ENCODE data around the gene STX19. TPM values are rescaled to one million over a fixed set of nuclear protein-coding genes. Genes with fewer than 3 reads are reported as not detected.
"Not testable (repeated sequence)": the region's sequence is repeated elsewhere in the genome, so short reads cannot be mapped to it uniquely, and the experiment has no call there.

Gene STX19
- total RNA-seq, 1 donor from 2014 or later = not detected

DNA sequence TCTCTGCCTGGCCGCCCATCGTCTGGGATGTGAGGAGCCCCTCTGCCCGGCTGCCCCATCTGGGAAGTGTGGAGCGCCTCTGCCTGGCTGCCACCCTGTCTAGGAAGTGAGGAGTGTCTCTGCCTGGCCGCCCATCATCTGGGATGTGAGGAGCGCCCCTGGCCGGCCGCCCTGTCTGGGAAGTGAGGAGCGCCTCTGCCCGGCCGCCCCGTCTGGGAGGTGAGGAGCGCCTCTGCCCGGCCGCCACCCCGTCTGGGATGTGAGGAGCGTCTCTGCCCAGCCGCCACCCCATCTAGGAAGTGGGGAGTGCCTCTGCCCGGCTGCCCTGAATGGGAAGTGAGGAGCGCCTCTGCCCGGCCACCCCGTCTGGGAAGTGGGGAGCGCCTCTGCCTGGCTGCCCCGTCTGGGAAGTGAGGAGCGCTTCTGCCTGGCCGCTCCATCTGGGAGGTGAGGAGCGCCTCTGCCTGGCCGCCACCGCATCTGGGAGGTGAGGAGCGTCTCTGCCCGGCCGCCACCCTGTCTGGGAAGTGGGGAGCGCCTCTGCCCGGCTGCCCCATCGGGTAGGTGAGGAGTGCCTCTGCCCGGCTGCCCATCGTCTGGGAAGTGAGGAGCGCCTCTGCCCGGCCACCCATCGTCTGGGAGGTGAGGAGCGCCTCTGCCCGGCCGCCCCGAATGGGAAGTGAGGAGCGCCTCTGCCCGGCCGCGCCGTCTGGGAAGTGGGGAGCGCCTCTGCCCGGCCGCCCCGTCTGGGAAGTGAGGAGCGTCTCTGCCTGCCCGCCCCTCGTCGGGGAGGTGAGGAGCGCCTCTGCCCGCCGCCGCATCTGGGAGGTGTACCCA lies 15.9 kb upstream of the STX19 start:
- intact Hi-C loops (cut with DNase I); DNase-seq (ENCODE audit: low spot score): not testable (repeated sequence)

DNA sequence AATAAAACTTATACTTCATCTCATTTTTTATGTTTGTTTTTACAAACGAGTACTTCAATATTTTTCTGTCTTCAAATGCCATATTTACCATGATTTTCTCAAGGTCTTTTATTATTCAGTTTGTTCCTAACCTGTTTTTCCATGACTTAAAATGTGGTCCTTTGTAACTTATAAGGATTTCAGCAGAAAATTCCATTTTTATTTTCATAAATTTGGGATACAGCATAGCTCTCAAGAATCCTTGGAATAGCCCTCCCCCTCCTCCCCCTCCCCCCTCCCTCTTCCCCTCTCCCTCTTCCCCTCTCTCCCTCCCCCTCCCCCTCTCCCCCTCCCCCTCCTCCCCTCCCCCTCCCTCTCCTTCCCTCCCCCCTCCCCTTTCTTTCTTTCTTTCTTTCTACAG lies 14.9 kb upstream of the STX19 start:
- intact Hi-C loops (cut with DNase I) = no loop called here
- no peak for DNase-seq (ENCODE audit: low spot score)

DNA sequence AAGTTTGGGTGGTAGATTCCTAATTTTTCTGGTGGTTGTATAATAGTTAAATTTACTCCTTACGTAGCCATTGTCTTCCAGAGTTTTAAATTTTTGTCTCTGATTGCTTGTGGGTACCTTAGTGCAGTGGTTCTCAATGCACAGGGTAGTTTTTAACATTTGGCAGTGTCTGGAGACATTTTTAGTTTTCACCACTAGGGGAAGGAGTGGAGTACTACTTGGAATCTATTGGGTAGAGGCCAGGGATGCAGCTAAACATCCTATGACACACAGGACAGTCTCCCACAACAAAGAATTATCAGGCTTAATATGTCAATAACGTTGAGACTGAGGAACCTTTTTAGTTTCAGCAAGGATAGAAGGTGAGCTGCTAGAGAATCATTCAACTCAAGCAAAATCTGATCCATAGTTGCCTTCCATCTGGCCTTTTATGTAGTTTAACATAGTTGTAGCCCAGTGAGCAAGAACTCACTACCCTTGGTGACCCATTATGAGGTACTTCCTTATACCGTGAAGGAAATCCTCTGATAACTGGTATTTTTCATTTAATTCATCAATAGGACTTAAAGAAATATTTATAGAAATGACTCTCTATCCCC lies 8.6 kb upstream of the STX19 start:
- intact Hi-C loops (cut with DNase I) = no loop called here
- no peak for DNase-seq (ENCODE audit: low spot score)

DNA sequence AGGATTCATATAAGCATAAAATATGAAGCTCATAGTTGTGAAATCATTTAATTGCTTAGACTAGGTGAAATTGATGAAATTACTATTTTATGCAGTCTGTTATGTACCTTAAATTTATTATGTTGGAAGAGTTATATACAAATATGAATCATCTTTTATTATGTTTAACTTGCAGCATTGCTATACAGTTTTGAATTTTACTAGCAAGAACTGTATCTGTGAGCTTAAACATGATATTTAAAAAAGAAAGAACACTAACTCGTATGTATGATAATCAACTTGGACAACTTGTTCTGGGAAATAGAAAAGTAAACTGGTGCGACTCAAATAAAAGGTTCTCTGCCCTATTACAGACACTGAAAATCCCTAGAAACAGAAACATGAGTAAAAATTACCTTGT lies 1.8 kb downstream of the STX19 start:
- DNase-seq (ENCODE audit: low spot score) = no peak
- intact Hi-C loops (cut with DNase I) = no loop called here

DNA sequence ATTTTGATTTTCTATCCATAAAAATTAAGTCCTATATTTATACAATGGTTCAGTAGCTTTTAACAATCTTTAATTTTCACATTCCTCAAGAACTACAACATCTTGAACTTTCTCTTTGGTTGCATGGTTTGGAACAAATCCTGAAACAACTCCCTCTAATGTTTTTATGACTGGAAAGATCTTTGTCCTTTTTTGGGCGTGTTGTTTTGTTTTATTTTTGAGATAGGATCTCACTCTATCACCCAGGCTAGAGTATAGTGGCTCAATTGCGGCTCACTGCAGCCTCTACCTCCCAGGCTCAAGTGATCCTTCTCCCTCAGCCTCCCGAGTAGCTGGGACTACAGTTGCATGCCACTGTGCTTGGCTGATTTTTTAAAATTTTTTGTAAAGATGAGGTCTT lies 4.0 kb downstream of the STX19 start:
- intact Hi-C loops (cut with DNase I) = no loop called here
- DNase-seq (ENCODE audit: low spot score) = no peak

DNA sequence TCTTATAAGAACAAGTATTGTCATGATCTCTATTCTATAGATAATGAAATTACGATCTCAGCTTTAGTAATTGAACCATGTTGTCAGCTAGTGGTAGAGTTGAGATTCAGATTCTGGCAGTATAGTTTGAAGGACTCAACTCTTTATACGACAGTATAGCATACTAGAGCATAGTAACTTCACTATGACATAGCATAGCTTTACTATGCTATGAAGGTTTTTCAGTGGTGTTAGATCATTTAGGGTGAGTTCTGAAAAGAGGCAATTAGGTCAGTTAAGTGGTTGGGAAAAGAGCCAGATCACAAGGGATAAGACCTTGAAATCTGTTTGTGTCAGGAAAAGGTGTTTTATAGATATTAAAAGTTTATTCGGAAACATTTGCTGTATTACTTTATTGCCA lies 8.1 kb downstream of the STX19 start:
- intact Hi-C loops (cut with DNase I) = no loop called here
- DNase-seq (ENCODE audit: low spot score) = no peak

DNA sequence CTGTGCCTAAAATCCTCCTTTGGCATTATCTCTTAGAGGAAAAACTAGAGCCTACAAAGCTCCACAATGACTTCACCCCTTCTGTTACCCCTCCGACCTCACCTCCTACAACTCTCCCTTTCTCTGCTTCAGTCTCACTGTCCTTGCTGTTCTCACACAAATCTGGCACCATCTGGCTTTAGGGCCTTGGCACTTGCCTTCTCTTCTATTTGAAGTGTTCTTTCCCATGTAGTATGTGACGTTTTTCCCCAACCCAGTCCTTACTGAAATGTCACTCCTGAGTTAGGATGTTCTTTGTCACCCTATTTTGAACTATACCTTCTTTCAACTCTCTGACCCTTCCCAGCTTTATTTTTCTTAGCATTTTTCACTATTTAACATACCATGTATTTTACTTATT lies 8.7 kb downstream of the STX19 start:
- intact Hi-C loops (cut with DNase I) = no loop called here
- DNase-seq (ENCODE audit: low spot score) = no peak

DNA sequence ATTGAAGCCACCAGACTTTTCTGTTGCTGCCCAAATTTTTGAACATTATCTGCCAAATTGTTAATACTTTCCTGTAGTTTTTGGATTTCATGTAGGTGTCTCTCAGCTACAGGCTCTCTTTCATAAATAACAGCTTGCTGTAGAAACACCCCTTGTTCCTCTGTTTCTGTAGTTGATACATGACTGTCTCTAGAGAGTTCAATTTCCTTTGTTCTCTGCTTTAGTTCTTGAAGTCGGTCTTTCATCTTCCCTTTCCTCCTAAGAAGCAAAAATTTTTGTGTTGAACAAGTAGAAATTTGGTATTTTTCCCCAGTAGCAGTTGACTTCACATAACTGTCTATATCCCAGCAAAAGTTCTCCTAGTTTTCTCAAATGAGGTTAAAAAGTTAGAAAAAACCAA lies 13.4 kb downstream of the STX19 start:
- DNase-seq (ENCODE audit: low spot score) = no peak
- intact Hi-C loops (cut with DNase I) = no loop called here

DNA sequence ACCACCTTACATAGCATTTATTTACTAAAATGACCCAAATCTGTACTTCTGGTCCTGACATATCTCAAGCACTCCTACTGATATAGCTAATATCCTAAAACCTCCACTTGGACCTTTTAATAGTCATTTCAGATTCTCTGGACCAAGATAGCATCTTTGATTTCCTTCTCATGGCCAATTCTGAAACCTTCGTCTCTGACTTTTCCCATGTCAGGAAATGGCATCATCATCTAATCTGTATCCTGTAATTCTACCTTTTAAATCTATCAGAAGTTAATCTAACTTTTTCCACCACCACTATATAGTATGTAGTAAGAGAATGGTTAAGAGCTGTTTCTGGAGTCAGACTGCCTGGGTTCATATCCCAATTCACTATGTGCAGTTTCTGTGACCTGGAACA lies 16.2 kb downstream of the STX19 start:
- DNase-seq (ENCODE audit: low spot score) = no peak
- intact Hi-C loops (cut with DNase I) = no loop called here

DNA sequence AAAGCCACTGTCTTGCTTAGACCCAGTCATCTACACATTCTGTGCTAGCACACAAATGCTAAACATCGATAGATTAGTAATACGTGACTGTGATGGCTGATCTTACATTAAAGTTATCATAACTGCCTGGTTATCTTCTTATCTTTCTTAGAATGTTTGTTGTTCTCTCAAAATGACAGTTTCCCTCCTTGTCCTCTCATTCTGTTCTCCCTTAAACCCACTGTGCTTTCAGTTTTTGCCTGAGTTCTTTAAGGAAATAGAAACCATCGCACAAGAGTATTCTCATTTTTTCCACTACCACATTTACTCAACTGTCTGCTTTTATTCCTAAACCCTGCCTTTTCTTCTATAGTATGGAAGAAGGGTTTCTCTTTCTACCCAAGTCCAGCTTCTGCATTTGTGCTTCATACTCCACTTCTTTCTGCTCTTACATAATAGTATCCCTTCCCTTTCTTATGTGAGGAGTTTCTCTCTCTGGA lies 17.1 kb downstream of the STX19 start:
- DNase-seq (ENCODE audit: low spot score) = no peak
- intact Hi-C loops (cut with DNase I) = no loop called here

DNA sequence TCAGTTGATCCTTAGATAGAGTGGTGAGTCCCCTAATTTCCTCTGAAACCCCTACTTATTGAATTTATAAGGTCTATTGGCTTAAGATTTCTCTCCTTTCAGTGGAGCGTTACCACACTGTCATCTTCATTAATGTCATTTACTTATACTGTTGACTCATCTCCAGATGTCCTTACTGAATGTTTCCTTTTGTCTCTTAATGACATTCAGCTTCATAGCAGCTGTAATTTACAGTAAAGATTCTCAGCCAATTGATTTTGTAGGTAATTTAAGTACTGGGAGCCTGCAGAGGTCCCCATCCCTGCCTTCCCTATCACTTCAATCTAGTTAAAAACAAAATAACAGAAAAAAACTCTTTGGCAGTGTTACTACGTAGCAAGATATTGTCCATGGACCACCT lies 18.8 kb downstream of the STX19 start:
- no peak for DNase-seq (ENCODE audit: low spot score)
- intact Hi-C loops (cut with DNase I) = no loop called here

DNA sequence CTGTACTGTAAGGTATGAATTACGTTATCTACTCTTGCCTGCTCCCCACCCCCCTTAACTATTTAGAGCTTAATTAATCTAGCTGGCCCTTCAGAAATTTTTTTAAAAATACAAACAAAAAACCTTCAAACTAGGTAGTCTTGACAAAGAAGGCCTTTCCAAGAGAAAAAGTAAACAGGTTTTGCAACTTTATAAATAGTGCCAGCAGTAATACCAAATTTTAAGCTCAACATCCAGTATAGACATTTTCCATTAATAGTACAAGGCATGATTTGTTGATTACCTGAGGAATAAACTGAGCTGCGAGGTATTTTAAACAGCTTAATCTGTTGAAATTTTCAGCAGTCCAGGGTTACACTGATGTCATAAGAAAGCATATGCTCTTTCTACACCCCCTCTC lies 20.1 kb downstream of the STX19 start:
- intact Hi-C loops (cut with DNase I) = no loop called here
- DNase-seq (ENCODE audit: low spot score) = no peak

DNA sequence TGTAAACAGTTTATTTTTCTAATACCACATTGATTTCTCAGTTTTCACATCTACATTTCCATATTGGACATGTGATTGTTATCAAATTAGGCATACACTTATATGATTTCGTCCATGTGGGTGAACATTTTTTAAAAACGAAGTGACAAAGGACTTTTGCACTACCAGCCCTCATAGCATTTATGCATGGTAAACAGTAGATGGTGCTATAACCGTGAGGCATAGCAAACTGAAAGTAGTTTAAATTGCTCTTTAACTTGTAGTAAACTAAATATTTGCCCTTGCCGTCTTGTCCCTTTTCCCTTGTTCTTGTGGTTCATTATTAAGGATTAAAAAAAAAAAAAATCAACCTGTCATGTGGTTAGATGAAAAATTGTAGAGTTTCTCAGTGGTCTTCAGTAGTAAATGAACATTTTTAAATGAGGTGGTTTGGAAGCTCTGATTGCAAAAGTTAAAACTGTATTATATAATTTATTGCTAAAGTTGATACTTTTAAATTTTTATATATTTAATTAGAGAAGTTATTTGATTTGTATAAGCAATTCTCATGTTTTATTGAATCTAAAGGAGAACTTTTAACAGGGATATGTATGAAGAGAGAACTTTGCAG lies 24.0 kb downstream of the STX19 start:
- no peak for DNase-seq (ENCODE audit: low spot score)
- intact Hi-C loops (cut with DNase I) = loop anchor here (2.0 kb wide), 1 partner anchor 64 kb away; no protein-coding TSS in a partner anchor

DNA sequence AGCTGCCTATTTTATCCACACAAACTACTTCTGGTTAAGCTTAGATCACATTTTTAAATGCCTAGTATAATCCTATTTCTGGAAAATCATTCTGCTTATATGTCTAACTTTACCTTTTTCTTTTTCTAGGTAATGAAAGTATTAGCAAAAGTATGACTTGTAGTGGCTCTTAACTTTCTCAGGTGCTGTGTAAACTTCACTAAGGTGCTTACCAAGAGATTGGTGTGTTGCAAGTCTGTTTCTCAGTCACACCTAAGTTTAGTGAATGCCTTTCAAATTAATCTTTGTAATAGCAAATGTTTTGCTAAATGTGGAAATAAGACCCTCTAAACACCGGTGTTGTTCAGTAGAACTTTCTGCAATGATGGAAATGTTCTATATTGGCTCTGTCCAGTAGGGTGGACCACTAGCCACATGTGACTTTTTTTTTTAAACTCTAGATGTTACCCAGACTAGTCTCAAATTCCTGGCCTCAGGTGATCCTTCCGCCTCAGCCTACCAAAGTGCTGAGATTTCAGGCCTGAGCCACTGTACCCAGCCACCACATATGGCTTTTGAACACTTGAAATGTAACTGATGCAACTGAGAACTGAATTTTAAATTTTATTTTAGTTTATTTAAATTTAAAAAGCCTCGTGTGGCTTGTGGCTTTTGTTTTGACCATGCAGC lies 26.4 kb downstream of the STX19 start:
- no peak for DNase-seq (ENCODE audit: low spot score)
- intact Hi-C loops (cut with DNase I) = no loop called here

DNA sequence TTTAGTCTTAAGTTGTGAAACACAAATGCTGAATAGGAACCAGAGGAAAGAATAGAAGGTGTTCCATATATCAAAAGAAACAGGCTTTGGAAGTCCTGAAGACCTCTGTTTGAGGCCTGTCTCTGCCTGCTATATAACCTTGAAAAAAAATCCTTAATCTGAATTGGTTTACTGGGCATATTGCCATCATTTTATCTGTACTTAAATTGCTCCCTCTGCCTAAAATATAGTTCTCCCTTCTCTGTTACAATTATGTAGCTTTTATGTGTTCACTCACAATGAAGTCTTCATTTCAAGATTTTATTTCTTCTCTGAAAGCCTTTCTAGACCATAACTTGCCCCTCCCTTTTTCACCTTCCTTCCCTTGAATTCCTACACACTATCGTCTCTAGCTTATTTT lies 27.2 kb downstream of the STX19 start:
- no peak for DNase-seq (ENCODE audit: low spot score)
- intact Hi-C loops (cut with DNase I) = no loop called here

DNA sequence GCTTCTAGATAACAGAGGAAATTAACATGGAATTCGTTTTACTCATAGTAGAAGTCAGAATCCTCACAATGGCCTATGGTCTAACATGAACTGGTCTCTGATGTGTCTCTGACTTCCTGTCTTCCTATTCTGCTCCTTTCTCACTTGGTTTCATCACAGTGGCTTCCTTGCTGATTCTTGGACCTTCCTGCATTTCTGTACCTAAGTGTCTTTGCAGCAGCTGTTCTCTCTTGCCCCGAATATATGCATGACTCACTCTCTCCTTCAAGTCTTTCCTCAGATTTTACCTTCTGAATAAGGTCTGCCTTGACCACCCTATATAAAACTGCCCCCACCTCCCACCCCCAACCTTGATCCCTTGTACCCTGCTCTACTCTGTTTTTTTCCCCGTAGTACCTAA lies 34.3 kb downstream of the STX19 start:
- intact Hi-C loops (cut with DNase I) = no loop called here

DNA sequence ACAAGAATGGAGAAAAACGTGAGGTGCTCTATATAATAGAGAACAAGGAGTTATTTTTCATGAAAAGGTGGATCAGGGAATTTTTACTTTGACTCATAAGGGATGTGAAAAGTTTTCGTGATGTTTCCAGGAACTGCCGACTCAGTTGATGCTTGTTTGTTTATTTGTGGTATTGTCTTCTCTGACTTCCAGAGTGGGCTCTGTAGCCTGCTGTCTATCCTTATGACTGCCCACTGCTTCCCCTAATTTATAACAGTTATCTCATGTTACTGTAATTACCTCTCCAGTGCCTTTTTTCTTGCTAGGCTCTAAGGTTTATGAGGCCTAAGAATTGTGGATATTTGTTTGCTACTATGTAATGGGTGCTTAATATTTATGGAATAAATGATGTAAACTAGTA lies 36.2 kb downstream of the STX19 start:
- intact Hi-C loops (cut with DNase I) = no loop called here
- no peak for DNase-seq (ENCODE audit: low spot score)

More for the DNA sequence above, 34.3 kb downstream of the STX19 start:
- DNase-seq (ENCODE audit: low spot score) = no peak

DNA sequence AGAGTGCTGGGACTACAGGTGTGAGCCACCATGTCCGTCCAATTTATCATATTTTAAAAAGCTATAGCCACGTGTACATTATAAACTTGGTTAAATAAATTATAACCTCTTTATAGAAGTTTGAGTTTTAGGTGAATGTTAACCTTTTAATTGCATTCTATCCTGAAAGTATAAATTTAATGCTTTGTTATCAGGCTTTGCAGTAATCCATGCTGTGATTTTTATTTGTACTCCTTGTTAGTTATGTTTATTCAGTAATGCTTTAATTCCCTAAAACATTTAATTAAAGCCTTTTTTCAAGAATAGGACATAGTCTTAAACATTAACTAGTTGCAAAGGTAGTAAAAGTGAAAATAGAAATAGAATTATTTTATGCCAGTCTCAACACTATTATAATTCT lies 36.8 kb downstream of the STX19 start:
- intact Hi-C loops (cut with DNase I) = no loop called here
- DNase-seq (ENCODE audit: low spot score) = no peak

DNA sequence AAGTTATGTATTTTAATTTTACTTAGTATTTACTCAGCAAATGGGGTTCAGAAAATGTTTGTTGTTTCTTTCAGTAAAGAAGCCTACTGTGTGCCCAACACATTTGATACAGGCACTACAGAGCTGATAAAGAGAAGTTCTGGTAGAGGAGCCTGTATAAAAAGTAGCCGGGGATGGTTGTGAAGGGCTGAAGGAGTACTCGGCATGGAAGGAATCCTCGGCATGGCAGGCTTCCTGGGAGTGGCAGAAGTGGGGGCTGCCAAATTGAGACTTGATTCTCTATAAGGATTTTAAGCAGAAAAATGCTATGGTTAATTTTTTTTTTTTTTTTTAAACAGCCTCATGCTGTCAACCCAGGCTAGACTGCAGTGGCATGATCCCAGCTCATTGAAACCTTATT lies 39.2 kb downstream of the STX19 start:
- DNase-seq (ENCODE audit: low spot score) = no peak
- intact Hi-C loops (cut with DNase I) = no loop called here

DNA sequence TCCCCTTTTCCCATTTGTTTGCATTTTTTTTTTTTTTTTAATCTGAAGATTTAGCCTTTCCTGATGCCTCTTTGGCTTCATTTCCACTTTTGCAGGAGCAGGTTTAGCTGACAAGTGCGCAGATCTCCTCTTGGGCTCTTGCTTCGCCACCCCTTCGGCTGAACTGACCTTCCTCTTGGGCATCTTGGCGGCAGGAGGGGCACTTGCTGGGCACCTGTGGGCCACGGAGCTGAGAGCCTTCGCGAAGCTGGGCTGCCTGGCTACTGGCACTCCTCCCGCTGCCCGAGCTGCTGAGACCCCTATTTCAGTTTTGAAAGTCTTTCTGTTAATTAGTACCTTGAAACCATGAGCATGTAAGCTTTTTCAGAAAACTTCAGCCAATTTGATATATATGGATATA lies 39.6 kb downstream of the STX19 start:
- DNase-seq (ENCODE audit: low spot score) = no peak
- intact Hi-C loops (cut with DNase I) = no loop called here

Data from cardiac septum (tissue), 1 donor.